PC-3 (cell line): ENCODE data around the gene VMA21.

Experiments used
- EZH2phosphoT487 ChIP-seq: fragments of 300-600 bp; sonication (generic); IDR thresholded peaks from 2 replicates; pipeline ENCODE4 v1.6.1; 2018; ENCODE audit warnings: mild to moderate bottlenecking, antibody characterized with exemption, low read length, borderline replicate concordance
- TF ChIP-seq, protein P1 (sequence below): fragments of 300-600 bp; sonication (generic); conservative IDR thresholded peaks from 2 replicates; pipeline ENCODE4 v1.5.1; 2017; ENCODE audit warnings: antibody characterized with exemption, low read depth, mild to moderate bottlenecking, low read length

GRCh38 chrX:151391722-151392121 lies 5.3 kb upstream of the VMA21 start:
- TF ChIP-seq, protein P1, sequence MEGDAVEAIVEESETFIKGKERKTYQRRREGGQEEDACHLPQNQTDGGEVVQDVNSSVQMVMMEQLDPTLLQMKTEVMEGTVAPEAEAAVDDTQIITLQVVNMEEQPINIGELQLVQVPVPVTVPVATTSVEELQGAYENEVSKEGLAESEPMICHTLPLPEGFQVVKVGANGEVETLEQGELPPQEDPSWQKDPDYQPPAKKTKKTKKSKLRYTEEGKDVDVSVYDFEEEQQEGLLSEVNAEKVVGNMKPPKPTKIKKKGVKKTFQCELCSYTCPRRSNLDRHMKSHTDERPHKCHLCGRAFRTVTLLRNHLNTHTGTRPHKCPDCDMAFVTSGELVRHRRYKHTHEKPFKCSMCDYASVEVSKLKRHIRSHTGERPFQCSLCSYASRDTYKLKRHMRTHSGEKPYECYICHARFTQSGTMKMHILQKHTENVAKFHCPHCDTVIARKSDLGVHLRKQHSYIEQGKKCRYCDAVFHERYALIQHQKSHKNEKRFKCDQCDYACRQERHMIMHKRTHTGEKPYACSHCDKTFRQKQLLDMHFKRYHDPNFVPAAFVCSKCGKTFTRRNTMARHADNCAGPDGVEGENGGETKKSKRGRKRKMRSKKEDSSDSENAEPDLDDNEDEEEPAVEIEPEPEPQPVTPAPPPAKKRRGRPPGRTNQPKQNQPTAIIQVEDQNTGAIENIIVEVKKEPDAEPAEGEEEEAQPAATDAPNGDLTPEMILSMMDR = no peak
- no peak for TF ChIP-seq EZH2phosphoT487
